ENCODE data around the gene CD300LF.

DNA sequence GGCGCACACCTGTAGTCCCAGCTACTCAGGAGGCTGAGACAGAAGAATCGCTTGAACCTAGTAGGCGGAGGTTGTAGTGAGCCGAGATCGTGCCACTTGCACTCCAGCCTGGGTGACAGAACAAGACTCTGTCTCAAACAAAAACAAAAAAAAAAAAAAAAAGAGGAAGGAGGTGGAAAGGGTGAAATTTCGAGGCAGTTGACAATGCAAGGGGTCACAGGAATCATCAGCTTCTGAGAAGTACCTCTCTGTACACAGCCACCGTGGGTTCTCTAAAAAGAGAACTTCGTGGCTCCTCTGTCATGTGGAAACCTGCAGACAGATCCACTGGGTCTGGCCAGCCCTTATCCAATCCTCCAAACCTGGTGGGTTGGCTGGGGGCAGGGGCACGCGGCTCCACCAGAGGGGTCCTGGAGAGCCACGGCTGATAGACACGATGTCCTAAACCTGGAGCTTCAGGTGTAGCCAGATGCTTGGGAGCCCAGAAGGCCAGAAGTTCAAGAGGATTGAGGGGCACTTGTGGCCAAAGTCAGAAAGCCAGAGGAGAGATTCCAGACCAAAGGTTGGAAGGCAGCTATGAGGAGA is 540 bp upstream of the CD300LF start:
- TF ChIP-seq CTCF (IDR thresholded peaks at IDR 0.05) (no peak), POLR2A (IDR thresholded peaks at IDR 0.05) (no peak)

Measured in uterus (tissue), 2 donors.